Glutamatergic neuron (in vitro differentiated cells): ENCODE measurements around the gene PIEZO1. TPM values are rescaled to one million over a fixed set of nuclear protein-coding genes. Genes with fewer than 3 reads are reported as not detected.
A peak's percentile ranks its signal among the peaks of the same experiment; 100 is the strongest.

Experiments used
- DNase-seq: peaks from one replicate; pipeline ENCODE4 v3.0.0; 2022
- H3K27ac Mint-ChIP-seq: one replicate; pipeline ENCODE4 v1.8.0; 2020; ENCODE audit warnings: mild to moderate bottlenecking, mixed read lengths, inconsistent platforms; ENCODE audit not compliant: unreplicated experiment
- H3K27me3 Mint-ChIP-seq: one replicate; pipeline ENCODE4 v1.8.0; 2020; ENCODE audit warnings: mild to moderate bottlenecking, moderate library complexity, mixed read lengths, inconsistent platforms; ENCODE audit not compliant: unreplicated experiment
- H3K36me3 Mint-ChIP-seq: one replicate; pipeline ENCODE4 v1.8.0; 2020; ENCODE audit warnings: mild to moderate bottlenecking, mixed read lengths, inconsistent platforms; ENCODE audit not compliant: unreplicated experiment
- H3K4me1 Mint-ChIP-seq: one replicate; pipeline ENCODE4 v1.8.0; 2020; ENCODE audit warnings: mild to moderate bottlenecking, low read depth, mixed read lengths, inconsistent platforms; ENCODE audit not compliant: unreplicated experiment
- H3K4me3 Mint-ChIP-seq: one replicate; pipeline ENCODE4 v1.8.0; 2020; ENCODE audit warnings: mild to moderate bottlenecking, mixed read lengths, inconsistent platforms; ENCODE audit not compliant: unreplicated experiment
- H3K9me3 Mint-ChIP-seq: one replicate; pipeline ENCODE4 v1.8.0; 2020; ENCODE audit warnings: mild to moderate bottlenecking, moderate library complexity, mixed read lengths, inconsistent platforms; ENCODE audit not compliant: unreplicated experiment
- total RNA-seq: library from RNA; stranded (reverse); fragmentation: NEBNext Ultra II Directional; extraction: Animal tissue kit (Norgen Biotek cat#: 25700); gene quantifications from one replicate; pipeline ENCODE4 v1.2.1, GENCODE V29; 2021; ENCODE audit not compliant: unreplicated experiment
- TF ChIP-seq, protein P1 (sequence below): fragments of 200-600 bp; sonication (generic); IDR thresholded peaks from one replicate; pipeline ENCODE4 v1.5.0; 2021; ENCODE audit not compliant: partially characterized antibody, unreplicated experiment

The PIEZO1 gene
- total RNA-seq, 1 donor from 2014 or later, result 12.3 TPM

- no peak overlapping the region for H3K27ac Mint-ChIP-seq
- H3K36me3 Mint-ChIP-seq, result no peaks in the 10 kb centered on the region
- no peaks in the 10 kb centered on the region for H3K9me3 Mint-ChIP-seq
- peaks cover 8% of the 10 kb centered on the region for H3K4me1 Mint-ChIP-seq
- TF ChIP-seq, protein P1, sequence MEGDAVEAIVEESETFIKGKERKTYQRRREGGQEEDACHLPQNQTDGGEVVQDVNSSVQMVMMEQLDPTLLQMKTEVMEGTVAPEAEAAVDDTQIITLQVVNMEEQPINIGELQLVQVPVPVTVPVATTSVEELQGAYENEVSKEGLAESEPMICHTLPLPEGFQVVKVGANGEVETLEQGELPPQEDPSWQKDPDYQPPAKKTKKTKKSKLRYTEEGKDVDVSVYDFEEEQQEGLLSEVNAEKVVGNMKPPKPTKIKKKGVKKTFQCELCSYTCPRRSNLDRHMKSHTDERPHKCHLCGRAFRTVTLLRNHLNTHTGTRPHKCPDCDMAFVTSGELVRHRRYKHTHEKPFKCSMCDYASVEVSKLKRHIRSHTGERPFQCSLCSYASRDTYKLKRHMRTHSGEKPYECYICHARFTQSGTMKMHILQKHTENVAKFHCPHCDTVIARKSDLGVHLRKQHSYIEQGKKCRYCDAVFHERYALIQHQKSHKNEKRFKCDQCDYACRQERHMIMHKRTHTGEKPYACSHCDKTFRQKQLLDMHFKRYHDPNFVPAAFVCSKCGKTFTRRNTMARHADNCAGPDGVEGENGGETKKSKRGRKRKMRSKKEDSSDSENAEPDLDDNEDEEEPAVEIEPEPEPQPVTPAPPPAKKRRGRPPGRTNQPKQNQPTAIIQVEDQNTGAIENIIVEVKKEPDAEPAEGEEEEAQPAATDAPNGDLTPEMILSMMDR, result no peak
- H3K27me3 Mint-ChIP-seq, result no peaks in the 10 kb centered on the region
- no peak for DNase-seq
- no peak overlapping the region for H3K4me3 Mint-ChIP-seq
These were observed 73.2 kb downstream of the PIEZO1 start for GRCh38 chr16:88711750-88712340.

DNA sequence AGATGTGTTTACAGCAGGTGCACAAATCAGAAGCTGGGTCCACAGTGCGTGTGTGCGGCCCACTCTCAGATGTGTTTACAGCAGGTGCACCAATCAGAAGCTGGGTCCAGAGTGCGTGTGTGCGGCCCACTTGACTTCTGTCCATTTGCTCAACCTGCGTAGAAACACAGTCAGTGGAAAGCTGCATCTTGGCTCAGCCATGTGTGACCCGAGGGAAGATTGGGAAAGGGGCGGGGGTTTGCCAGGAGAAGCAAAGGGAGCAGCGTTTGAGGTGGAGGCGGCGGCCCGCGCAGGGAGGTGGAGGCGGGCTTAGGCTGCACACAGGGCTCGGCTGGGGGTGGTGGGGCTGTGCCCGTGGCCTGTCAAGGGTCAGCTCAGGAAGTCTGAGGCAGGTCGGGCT lies 74.5 kb downstream of the PIEZO1 start:
- Mint-ChIP-seq H3K27ac (no peak overlapping the region), H3K4me3 (no peak overlapping the region), H3K9me3 (peaks cover under 1% of the 10 kb centered on the region), H3K4me1 (peaks cover 8% of the 10 kb centered on the region), H3K36me3 (no peaks in the 10 kb centered on the region), H3K27me3 (no peaks in the 10 kb centered on the region)
- DNase-seq, result no peak
- TF ChIP-seq, protein P1, result no peak

DNA sequence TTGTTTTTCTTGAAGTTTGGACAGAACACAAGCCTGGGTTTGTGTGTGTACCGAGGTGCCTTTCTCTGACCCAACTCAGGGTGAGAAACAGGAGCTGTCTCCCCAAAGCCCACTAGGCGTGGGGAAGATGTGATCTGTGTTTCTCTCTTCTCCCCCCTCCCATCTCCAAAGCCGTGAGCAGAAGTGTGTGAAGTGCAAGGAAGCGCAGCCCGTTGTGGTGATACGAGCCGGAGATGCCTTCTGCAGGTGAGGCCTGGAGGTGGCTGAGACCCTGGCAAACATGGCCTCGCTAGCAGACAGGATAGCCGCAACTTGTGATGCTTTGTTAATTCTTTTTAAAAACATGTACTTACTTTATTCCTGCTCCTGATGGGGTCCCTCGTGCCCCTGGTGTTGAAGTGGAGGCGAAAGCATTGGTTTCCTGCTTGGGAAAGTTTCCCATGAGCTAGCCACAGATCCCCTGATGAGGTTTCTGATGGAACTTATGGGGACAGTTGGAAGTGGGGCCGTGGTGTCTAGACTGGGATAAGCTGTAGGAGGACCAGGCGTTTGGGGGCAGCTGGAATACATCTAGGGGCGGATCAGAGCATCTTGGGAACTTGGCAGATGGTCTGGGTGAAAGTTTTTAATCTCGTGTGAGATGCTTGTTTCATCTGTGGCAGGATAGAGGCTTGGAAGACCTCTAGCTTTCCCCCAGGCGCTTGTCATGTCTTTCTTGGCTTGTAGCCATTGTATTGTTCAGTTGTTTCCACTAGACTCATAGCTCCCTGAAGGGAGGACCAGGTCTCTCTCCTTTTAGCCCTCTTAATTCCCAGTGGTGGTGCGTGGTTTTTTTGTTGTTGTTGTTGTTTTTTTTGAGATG lies 77.8 kb downstream of the PIEZO1 start:
- H3K4me1 Mint-ChIP-seq, result peaks cover 8% of the 10 kb centered on the region
- no peak for DNase-seq
- H3K27me3 Mint-ChIP-seq, result peaks cover 3% of the 10 kb centered on the region
- H3K9me3 Mint-ChIP-seq, result peaks cover 4% of the 10 kb centered on the region
- no peaks in the 10 kb centered on the region for H3K36me3 Mint-ChIP-seq
- TF ChIP-seq, protein P1, result no peak
- H3K4me3 Mint-ChIP-seq, result peak overlapping the region; percentile 88
- peak overlapping the region; percentile 38 for H3K27ac Mint-ChIP-seq

- H3K9me3 Mint-ChIP-seq, result peaks cover 4% of the 10 kb centered on the region
- TF ChIP-seq, protein P1, result no peak
- H3K27me3 Mint-ChIP-seq, result peaks cover 3% of the 10 kb centered on the region
- peak; percentile 96 for DNase-seq
- peak within 1 kb of the TSS; percentile 88 for H3K4me3 Mint-ChIP-seq
- no peaks in the 10 kb centered on the region for H3K36me3 Mint-ChIP-seq
- peaks cover 8% of the 10 kb centered on the region for H3K4me1 Mint-ChIP-seq
- H3K27ac Mint-ChIP-seq, result peak within 1 kb of the TSS; percentile 38
These were observed 78.6 kb downstream of the PIEZO1 start, which contains the start of the genes CTU2 and RNF166 for GRCh38 chr16:88706229-88706964. Gene CTU2, plus strand, starts transcription at chr16:88706503. Its CDS starts 28 bp downstream, at chr16:88706531. Gene RNF166, minus strand, starts transcription at chr16:88706408. Its CDS starts 83 bp downstream, at chr16:88706325.
